CD4-positive, alpha-beta T cell treated with Interleukin-15 for 1 hour (primary cell): ENCODE data around the gene PTX4.
"Not testable (repeated sequence)": the region's sequence is repeated elsewhere in the genome, so short reads cannot be mapped to it uniquely, and the experiment has no call there.

ENCODE experiments used
- DNase-seq: peaks from one replicate; pipeline ENCODE4 v3.0.0-alpha.2; 2020

The PTX4 gene

GRCh38 chr16:1441391-1441829 is 47.3 kb downstream of the PTX4 start:
- DNase-seq: no peak

- DNase-seq: not testable (repeated sequence)
Observed at GRCh38 chr16:1439699-1440074, 49.1 kb downstream of the PTX4 start.

- no peak for DNase-seq
Observed at GRCh38 chr16:1439058-1439698, 49.6 kb downstream of the PTX4 start.

DNA sequence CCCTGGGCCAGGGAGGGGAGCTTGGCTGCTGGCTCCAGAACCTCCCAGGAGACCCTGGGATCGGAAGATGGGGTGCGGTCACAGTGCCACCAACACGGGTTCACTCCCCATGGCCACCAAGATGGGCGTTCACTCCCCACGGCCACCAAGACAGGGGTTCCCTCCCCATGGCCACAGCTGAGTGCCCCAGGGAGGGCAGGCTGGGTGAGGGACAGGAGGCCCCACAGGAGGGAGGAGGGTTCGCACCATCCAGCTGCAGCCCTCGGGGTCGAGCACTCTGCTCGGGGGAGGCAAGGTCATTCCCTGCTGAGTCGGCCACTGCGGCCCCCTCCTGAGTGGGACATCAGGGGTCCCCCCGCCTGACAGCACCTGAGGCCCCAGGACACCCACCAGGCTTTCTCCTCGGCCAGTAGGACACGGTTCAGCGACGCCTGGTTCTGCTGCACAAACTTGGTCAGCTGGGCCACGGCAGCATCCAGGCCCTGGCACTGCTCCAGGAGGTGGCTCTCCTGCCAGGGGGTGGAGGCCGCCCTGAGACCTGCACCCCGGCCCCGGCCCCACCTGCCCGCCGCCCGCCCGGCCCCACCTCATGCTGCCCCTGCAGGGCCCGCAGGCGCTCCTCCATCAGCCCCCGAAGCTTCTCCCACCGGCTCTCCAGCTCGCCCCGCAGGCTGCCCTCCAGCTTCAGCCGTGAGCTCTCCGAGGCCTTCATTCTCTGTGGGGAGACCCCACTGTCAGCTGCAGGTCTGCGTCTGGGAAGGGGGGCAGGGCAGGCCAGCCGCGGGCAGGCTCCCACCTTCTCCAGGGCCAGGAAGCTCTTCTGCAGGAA is 50.3 kb downstream of the PTX4 start:
- no peak for DNase-seq

GRCh38 chr16:1437606-1438005 is 51.1 kb downstream of the PTX4 start:
- DNase-seq: no peak

- no peak for DNase-seq
Observed at GRCh38 chr16:1436731-1437355, 51.9 kb downstream of the PTX4 start.

DNA sequence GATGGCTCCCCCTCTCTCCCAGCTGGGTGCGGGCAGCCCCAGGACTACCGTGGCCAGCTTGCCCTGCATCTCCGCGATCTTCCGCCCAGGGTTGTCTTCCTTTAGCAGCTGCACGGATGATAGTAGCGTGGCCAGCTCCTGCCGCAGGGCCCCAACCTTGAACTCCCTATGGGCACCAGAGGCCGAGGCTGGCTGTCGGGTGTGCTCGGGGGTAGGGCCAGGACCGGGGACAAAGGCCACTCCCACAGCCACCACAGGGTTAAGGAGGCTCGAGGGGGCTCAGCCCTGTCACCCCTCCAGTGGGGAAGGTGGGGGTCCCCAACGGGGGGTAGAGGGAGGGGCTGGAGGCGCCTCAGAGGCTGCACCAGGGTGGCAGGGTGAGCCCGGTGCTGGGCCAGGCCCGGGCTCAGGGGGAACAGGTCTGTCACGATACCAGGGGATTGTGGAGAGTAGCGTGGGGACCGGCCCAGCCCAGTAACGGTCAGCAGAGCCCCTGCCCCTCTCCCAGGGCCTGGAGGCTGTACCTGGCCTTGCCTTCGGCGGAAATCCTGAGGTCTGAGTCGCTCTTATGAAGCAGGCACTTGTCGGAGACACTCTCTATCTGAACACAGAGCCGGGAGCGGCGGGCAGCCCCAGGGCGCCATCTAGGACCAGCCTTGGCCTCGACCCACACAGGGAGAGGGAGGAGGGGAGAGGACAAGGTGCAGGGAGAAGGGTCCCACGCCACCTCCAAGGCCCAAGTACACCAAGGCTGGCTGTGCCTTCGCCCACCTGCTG is 52.6 kb downstream of the PTX4 start:
- DNase-seq: no peak
